ENCODE data around the gene DDX28.

DNA sequence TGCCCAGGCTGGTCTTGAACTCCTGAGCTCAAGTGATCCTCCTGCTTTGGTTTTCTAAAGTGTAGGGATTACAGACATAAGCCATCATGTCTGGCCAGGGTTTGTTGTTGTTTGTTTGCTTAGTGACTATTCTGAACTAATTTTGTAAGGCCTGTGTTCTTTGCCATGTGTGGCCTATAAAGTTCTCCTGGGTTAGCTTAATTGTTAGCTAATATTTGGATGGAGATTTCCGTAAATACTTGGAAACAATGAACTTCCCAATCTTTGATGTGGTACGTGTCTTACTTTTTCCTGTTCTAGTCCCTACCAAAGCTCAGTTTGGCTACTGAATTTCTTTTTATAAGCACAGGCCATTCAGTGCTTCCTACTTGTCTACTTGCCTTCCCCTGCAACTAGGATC is 25.0 kb upstream of the DDX28 start:
- TF ChIP-seq, protein P1, sequence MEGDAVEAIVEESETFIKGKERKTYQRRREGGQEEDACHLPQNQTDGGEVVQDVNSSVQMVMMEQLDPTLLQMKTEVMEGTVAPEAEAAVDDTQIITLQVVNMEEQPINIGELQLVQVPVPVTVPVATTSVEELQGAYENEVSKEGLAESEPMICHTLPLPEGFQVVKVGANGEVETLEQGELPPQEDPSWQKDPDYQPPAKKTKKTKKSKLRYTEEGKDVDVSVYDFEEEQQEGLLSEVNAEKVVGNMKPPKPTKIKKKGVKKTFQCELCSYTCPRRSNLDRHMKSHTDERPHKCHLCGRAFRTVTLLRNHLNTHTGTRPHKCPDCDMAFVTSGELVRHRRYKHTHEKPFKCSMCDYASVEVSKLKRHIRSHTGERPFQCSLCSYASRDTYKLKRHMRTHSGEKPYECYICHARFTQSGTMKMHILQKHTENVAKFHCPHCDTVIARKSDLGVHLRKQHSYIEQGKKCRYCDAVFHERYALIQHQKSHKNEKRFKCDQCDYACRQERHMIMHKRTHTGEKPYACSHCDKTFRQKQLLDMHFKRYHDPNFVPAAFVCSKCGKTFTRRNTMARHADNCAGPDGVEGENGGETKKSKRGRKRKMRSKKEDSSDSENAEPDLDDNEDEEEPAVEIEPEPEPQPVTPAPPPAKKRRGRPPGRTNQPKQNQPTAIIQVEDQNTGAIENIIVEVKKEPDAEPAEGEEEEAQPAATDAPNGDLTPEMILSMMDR (IDR thresholded peaks at IDR 0.05; ENCODE audit: poor library complexity, severe bottlenecking), result no peak
- TF ChIP-seq POLR2AphosphoS5 (IDR thresholded peaks at IDR 0.05), result no peak
- TF ChIP-seq EZH2 (IDR thresholded peaks at IDR 0.05; ENCODE audit: borderline replicate concordance, insufficient read depth, low read length, poor library complexity, severe bottlenecking), result no peak
- TF ChIP-seq, protein P2, sequence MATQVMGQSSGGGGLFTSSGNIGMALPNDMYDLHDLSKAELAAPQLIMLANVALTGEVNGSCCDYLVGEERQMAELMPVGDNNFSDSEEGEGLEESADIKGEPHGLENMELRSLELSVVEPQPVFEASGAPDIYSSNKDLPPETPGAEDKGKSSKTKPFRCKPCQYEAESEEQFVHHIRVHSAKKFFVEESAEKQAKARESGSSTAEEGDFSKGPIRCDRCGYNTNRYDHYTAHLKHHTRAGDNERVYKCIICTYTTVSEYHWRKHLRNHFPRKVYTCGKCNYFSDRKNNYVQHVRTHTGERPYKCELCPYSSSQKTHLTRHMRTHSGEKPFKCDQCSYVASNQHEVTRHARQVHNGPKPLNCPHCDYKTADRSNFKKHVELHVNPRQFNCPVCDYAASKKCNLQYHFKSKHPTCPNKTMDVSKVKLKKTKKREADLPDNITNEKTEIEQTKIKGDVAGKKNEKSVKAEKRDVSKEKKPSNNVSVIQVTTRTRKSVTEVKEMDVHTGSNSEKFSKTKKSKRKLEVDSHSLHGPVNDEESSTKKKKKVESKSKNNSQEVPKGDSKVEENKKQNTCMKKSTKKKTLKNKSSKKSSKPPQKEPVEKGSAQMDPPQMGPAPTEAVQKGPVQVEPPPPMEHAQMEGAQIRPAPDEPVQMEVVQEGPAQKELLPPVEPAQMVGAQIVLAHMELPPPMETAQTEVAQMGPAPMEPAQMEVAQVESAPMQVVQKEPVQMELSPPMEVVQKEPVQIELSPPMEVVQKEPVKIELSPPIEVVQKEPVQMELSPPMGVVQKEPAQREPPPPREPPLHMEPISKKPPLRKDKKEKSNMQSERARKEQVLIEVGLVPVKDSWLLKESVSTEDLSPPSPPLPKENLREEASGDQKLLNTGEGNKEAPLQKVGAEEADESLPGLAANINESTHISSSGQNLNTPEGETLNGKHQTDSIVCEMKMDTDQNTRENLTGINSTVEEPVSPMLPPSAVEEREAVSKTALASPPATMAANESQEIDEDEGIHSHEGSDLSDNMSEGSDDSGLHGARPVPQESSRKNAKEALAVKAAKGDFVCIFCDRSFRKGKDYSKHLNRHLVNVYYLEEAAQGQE (IDR thresholded peaks at IDR 0.05; ENCODE audit: borderline replicate concordance), result no peak
- no peak for TF ChIP-seq TAF1 (IDR thresholded peaks at IDR 0.05; ENCODE audit: low read depth)

Data from neural cell (in vitro differentiated cells).